ENCODE data around the gene MS4A4A. TPM values are rescaled to one million over a fixed set of nuclear protein-coding genes. Genes with fewer than 3 reads are reported as not detected.
"Not testable (repeated sequence)": the region's sequence is repeated elsewhere in the genome, so short reads cannot be mapped to it uniquely, and the experiment has no call there.

MS4A4A gene
- polyA plus RNA-seq, 3 donors: 5.1 to 9.9 (median 6.4) TPM

GRCh38 chr11:60288531-60288930, 8.1 kb downstream of the MS4A4A start:
- DNase-seq: no peak

DNA sequence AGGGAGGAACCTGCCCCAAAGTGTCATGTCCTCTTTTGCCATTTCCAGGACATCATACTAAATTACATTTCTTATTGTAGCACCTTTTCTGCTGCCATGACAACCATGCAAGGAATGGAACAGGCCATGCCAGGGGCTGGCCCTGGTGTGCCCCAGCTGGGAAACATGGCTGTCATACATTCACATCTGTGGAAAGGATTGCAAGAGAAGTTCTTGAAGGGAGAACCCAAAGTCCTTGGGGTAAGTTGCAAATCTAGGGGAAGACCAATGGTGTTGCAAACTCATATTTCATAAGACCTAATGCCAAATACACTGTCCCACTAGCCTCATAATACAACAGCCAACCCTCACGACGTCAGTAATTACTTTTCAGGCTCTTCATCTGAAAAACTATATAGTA, 11.7 kb downstream of the MS4A4A start:
- DNase-seq: no peak

GRCh38 chr11:60301178-60301577, 20.7 kb downstream of the MS4A4A start:
- DNase-seq: no peak

GRCh38 chr11:60301884-60302283, 21.4 kb downstream of the MS4A4A start:
- not testable (repeated sequence) for DNase-seq

DNA sequence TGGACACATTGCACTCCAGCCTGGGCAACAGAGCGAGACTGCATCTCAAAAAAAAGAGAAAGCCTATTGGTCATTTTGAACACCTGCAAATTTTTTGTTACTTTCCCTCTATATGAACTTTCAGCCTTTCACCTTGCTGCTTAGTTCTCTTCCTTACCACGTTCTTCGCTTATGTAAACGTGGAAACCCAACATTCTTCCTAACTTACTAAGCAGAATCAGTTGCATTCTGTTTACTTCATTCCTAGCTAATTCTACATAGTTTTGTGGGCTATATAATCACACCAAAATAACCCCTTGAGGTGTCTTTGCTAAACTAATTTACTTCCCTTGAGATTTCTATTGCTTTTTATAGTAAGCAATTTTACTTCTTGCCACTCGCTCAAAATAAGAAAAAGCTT, 23.2 kb downstream of the MS4A4A start:
- DNase-seq: no peak

- DNase-seq: no peak
Measured at GRCh38 chr11:60305906-60306619, 25.6 kb downstream of the MS4A4A start.

DNA sequence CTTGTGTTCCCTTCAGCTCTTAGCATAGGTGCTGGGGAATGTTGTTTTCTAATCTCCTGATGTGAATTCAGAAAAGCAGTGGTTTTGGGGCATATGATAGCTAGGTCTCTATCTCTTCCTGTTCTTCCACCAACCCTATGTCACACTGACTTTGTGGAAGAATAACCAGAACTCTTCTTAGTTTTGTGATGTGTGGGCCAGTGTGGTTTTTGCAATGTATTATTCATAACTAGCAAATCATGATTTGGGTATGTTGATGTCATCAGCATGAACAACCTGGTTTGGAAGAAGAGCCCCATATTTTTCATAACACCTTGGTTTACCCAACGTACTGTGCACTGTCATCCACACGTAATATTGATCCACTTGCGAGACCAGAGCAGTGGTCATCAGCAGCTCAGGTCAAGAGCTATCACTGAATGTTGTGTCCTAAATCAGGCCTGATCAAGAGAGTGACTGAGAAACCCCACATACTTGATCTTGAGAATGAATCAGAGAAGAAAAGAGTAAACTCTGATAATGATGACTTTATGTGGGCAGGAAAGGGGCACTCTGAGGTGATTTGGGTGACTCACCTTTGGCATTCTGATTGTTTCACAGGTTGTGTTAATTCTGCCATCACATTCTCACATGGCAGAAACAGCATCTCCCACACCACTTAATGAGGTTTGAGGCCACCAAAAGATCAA, 27.2 kb downstream of the MS4A4A start:
- DNase-seq: no peak

DNA sequence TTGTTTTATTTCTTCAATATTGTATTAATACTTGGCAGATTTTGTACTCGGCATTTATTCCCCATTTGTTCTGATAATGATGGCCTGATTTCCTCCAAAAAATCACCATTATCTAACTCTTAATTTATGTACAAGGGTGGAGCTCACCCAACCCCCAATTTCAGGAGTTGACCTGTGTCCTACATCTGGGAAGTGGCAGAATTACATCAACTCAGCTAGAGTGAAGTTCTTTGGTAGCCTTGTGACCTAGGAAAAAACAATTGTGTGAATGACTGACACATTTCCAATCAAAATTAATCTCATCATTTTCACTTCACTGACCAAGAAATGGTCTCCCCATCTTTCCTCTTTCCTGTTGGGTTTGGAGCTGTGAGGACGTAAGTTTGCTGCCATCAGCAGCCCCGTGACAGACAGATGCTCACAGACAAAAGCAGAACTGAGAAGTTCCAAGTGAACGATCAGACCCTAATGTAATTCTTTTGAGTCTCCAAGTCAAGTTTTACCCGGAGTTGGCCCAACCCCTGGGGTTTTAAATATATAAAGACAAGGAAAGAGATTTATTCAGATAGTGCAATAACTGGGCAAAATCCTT, 30.0 kb downstream of the MS4A4A start:
- no peak for DNase-seq

GRCh38 chr11:60314635-60315321, 34.3 kb downstream of the MS4A4A start:
- DNase-seq: no peak

GRCh38 chr11:60315871-60316270, 35.4 kb downstream of the MS4A4A start:
- DNase-seq: no peak

DNA sequence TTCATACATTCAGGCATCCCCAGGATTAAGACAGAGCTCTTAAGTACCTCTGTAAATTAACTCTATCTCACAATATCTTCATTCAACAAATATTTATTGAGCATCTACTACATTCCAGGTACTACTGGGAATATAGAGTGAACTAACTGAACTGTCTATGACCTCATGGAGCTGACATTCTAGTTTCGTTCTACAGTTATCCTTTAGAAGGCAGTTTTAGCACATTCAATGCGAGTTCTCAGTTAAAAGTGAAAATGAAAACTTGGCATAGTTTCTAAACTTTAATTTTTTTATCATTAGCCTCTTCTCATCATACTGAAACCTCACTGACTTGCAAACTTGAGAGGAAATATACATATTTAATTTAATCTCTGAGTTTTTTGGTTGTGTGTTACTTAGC, 35.9 kb downstream of the MS4A4A start:
- no peak for DNase-seq

DNA sequence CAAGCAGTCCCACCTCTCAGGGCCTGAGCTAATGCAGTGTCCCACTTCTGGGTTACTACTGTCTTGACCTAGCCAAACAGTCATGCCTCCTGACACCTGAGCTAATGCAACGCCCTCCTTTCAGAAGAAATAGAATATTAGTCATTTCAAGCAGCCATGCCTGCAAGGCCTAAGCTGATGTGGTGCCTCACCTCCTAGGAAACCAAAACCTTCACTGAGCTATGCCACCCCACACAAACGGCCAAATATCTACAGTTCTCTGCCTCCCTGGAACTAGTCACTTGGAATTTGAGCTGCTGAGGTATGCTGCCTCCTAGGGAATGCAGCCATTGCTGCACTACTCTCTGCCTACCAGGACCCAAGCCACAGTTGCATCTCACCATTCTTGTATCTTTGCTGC, 38.3 kb downstream of the MS4A4A start:
- DNase-seq: no peak

DNA sequence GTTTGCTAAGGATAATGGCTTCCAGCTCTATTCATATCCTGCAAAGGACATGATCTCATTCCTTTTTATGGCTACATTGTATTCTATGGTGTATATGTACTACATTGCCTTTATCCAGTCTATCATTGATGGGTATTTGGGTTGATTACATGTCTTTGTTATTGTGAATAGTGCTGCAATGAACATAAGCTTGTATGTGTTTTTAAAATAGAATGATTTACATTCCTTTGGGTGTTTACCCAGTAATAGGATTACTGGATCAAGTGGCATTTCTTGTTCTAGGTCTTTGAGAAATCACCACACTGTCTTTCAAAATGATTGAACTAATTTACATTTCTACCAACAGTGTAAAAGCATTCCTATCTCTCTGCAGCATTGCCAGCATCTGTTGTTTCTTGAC, 40.6 kb downstream of the MS4A4A start:
- DNase-seq: no peak

GRCh38 chr11:60326955-60327354, 46.5 kb downstream of the MS4A4A start, which contains the start of gene MS4A6E:
TSS of gene MS4A6E (plus strand) at chr11:60327255. CDS start at chr11:60334896, 7,641 bp downstream.
- no peak for DNase-seq

DNA sequence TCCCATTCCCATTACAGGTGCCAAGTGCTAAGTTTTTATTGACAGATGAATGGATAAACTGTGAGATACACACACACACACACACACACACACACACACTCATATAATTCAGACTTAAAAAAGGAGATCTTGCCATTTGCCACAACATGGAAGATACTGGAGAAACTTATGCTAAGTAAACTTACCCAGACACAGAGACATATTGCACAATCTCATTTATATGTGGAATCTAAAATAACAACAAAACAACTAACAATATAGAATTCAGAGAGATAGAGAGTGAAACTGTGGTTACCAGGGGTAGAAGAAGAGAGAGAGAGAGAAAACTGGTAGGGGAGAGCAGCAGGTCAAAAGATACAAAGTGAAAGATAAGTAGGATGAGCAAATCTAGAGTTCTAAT, 48.0 kb downstream of the MS4A4A start:
- DNase-seq: no peak

- DNase-seq: no peak
Measured at GRCh38 chr11:60332846-60333245, 52.4 kb downstream of the MS4A4A start.

- peak; percentile 29 for DNase-seq
Measured at GRCh38 chr11:60334005-60334620, 53.6 kb downstream of the MS4A4A start.

GRCh38 chr11:60336767-60337391, 56.4 kb downstream of the MS4A4A start:
- no peak for DNase-seq

DNA sequence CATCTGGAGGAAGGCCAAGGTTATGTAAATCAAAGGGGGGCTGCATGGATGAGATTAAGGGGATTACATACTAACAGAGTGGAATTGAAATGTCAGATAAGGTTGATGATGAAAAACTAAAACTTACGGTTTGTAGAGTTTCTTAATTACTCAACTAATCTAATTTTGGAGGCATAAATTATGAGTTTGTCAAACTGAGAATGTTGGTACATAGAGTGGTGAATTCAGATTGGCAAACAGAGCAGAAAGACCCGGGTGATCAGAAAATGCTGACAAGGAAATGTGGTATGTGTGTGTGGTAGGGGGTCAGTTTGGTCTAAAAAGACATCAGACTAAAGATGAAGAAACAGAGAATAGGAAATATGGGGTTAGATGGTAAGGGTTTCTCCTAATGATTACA, 57.6 kb downstream of the MS4A4A start:
- DNase-seq: no peak

DNA sequence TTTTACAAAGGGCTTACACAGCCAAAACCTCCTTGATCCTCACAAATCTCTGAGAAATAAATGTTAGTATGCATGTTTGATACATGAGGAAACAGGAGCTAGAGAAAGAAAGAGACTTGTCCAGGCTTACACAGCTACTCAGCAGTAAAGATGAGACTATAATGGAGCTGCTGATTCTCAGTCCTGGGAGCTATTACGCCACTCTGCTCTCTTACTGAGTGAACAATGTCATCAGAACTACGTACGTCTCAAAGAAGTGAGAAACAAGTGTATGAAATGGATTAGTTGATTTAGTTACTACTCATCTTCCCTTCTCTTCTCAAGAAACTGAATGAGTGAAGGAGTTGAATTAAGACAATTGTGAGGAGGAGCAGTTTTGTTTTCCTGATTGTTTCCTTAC, 58.9 kb downstream of the MS4A4A start:
- no peak for DNase-seq

DNA sequence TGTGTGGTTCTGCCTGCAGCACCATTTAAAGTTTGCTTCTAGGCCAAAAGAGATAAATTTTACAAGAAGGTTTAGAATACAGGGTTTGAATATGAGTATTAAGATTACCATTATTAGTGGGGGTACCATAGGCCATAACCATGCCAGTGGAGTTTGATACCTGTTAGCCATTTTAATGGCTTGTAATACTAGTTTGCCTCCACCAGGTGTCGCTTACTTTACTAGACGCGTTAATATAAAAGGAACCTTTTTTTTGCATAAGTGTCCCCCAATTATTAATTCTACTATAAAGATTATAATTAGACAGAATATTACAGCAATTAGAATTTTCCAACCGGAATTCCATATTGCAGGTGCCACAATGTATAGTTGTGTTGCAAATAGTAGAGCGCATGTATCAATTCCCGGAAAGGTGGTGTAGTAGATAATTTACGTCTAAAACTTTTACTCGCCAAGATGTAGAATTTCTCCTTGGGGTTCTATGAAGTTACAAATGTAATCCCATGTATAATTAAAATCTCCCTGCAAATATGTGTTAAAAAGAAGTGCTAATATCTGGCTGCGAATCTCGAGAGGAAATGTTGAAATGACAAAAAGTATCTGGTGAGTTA, 62.7 kb downstream of the MS4A4A start:
- DNase-seq: no peak
